Testis (tissue), 3 donors: ENCODE data around the gene CHRM4. TPM values are rescaled to one million over a fixed set of nuclear protein-coding genes. Genes with fewer than 3 reads are reported as not detected.

Experiments used
- DNase-seq: peaks from one replicate; pipeline ENCODE4 v3.0.0-alpha.2; 2019
- H3K27ac ChIP-seq, 2 donors: fragments of 200-600 bp; sonication (generic); one replicate each; pipeline ENCODE4 v1.5.1; 2019
- H3K27me3 ChIP-seq: fragments of 200-600 bp; sonication (generic); one replicate; pipeline ENCODE4 v1.5.1; 2019
- H3K36me3 ChIP-seq: fragments of 200-600 bp; sonication (generic); one replicate; pipeline ENCODE4 v1.5.1; 2017; ENCODE audit warnings: low read depth; ENCODE audit errors: missing control alignments
- H3K4me1 ChIP-seq: fragments of 200-600 bp; sonication (generic); one replicate; pipeline ENCODE4 v1.5.1; 2019
- H3K4me3 ChIP-seq, 2 donors: fragments of 200-600 bp; sonication (generic); one replicate each; pipeline ENCODE4 v1.5.1; 2017 to 2019
- H3K9me3 ChIP-seq: fragments of 200-600 bp; sonication (generic); one replicate; pipeline ENCODE4 v1.5.1; 2017
- CTCF ChIP-seq, 3 experiments: fragments of 450-650 bp in 2 of 3; fragments of 200-600 bp in 1 of 3; sonication (generic) in 1 of 3; IDR thresholded peaks; one replicate each; pipeline ENCODE4 v1.5.1; 2016 to 2019; ENCODE audit warnings: antibody characterized with exemption in 3 of 3, mild to moderate bottlenecking in 2 of 3, moderate library complexity in 1 of 3
- POLR2A ChIP-seq: fragments of 450-650 bp; IDR thresholded peaks from one replicate; pipeline ENCODE4 v1.6.1; 2017; ENCODE audit warnings: antibody characterized with exemption, mild to moderate bottlenecking, moderate library complexity
- WGBS, 2 donors: methylation state at CpG; one replicate each; pipeline ENCODE4 v1.1.5; 2018; 5-methylcytosine and 5-hydroxymethylcytosine counted together
- intact Hi-C: fragments of 100-400 bp; cut with DNase I; formaldehyde crosslinking; loops from one replicate; pipeline ENCODE4 v1.15.1; 2023; ENCODE audit warnings: low total_unique reads
- polyA plus RNA-seq: library from polyadenylated mRNA; stranded (reverse); fragments of 350-450 nt; fragmentation: Illumina TruSeq; extraction: RNeasy Lipid Tissue Mini Kit (QIAGEN cat#74804); gene quantifications from one replicate; pipeline ENCODE4 v1.2.3, GENCODE V29; 2014; ENCODE audit warnings: low read depth, low replicate concordance; ENCODE audit not compliant: insufficient read depth
- total RNA-seq, 2 donors: library from RNA; depleted of rRNA; stranded (reverse); fragments of >200 nt; gene quantifications; one replicate each; pipeline ENCODE4 v1.2.3, GENCODE V29; 2016

CHRM4 gene
- total and polyA plus RNA-seq, 3 donors from 2014 or later = 7.2 to 19.5 (median 13.5) TPM

GRCh38 chr11:46348566-46349401 lies 42.8 kb downstream of the CHRM4 start:
- no peak for DNase-seq
- intact Hi-C loops = no loop called here
- no peak for TF ChIP-seq CTCF (IDR thresholded peaks at IDR 0.05)
- no peak for TF ChIP-seq POLR2A
- Histone ChIP-seq H3K4me3 (no peak overlapping the region), H3K36me3 (no peaks in the 10 kb centered on the region), H3K9me3 (no peaks in the 10 kb centered on the region), H3K4me1 (peaks cover 27% of the 10 kb centered on the region), H3K27me3 (no peaks in the 10 kb centered on the region), H3K27ac (no peak overlapping the region)
- 67 to 72% methylated on average over 15 to 18 of the region's 18 CpGs for WGBS, 2 donors

GRCh38 chr11:46347637-46348311 lies 43.8 kb downstream of the CHRM4 start:
- no peaks in the 10 kb centered on the region for H3K9me3 ChIP-seq
- 7 to 11% methylated on average over 12 to 43 of the region's 63 CpGs for whole genome bisulfite sequencing, 2 donors
- peak overlapping the region; percentile 78 to 88 for H3K4me3 ChIP-seq
- no peak for DNase-seq
- TF ChIP-seq CTCF (IDR thresholded peaks at IDR 0.05) (no peak), POLR2A (no peak)
- H3K27me3 ChIP-seq = no peaks in the 10 kb centered on the region
- H3K4me1 ChIP-seq = peaks cover 37% of the 10 kb centered on the region
- no peak overlapping the region for H3K27ac ChIP-seq
- intact Hi-C loops = no loop called here
- H3K36me3 ChIP-seq = no peaks in the 10 kb centered on the region

GRCh38 chr11:46346886-46347636 lies 44.5 kb downstream of the CHRM4 start, which contains the start of gene DGKZ:
Gene DGKZ, plus strand, starts transcription at chr11:46347463. Its CDS starts 197 bp downstream, at chr11:46347660.
- peaks cover 35% of the 10 kb centered on the region for H3K4me1 ChIP-seq

More at GRCh38 chr11:46346886-46347636, 44.5 kb downstream of the CHRM4 start, which contains the start of gene DGKZ:
- peak within 1 kb of the TSS; percentile 78 to 88 for H3K4me3 ChIP-seq
- H3K27ac ChIP-seq = no peak within 1 kb of the TSS
- intact Hi-C loops = no loop called here
- no peaks in the 10 kb centered on the region for H3K27me3 ChIP-seq
- H3K9me3 ChIP-seq = no peaks in the 10 kb centered on the region
- no peaks in the 10 kb centered on the region for H3K36me3 ChIP-seq
- TF ChIP-seq CTCF (IDR thresholded peaks at IDR 0.05) = peak; percentile 77 to 99 (median 95)
- TF ChIP-seq POLR2A = no peak
- WGBS, 2 donors = 8 to 17% methylated on average over 12 to 34 of the region's 80 CpGs
- peak; percentile 86 for DNase-seq
